Adrenal gland (tissue), 12 donors: ENCODE results near the gene SWI5. TPM values are rescaled to one million over a fixed set of nuclear protein-coding genes. Genes with fewer than 3 reads are reported as not detected.

Experiments used
- DNase-seq, 7 donors: peaks; one replicate each; pipeline ENCODE4 v3.0.0-alpha.2; 2019 to 2020
- H3K27ac ChIP-seq, 5 donors: fragments of 200-600 bp; sonication (generic) in 4 of 5; 1 replicate in 3 of 5; 2 replicates in 2 of 5; pipeline versions ENCODE4 v1.5.1 to v1.8.0; 2016 to 2020; ENCODE audit warnings: mild to moderate bottlenecking in 1 of 5
- H3K27me3 ChIP-seq: fragments of 200-600 bp; 2 replicates; pipeline ENCODE4 v1.8.0; 2021
- H3K36me3 ChIP-seq, 2 donors: fragments of 200-600 bp; replicated peaks in 1 of 2; 1 replicate in 1 of 2; 2 replicates in 1 of 2; pipeline versions ENCODE4 v1.5.1 to v1.8.0; 2018 to 2022
- H3K4me1 ChIP-seq, 2 donors: fragments of 200-600 bp; replicated peaks in 1 of 2; 1 replicate in 1 of 2; 2 replicates in 1 of 2; pipeline versions ENCODE4 v1.5.1 to v1.8.0; 2018 to 2021
- H3K4me3 ChIP-seq, 4 donors: fragments of 200-600 bp; sonication (generic) in 3 of 4; one replicate each; pipeline ENCODE4 v1.5.1; 2016 to 2018
- H3K9me3 ChIP-seq, 3 donors: fragments of 200-600 bp; sonication (generic) in 1 of 3; replicated peaks in 1 of 3; 1 replicate in 2 of 3; 2 replicates in 1 of 3; pipeline versions ENCODE4 v1.5.1 to v1.8.0; 2016 to 2021
- CTCF ChIP-seq, 6 experiments: fragments of 450-650 bp in 4 of 6; fragments of 200-600 bp in 2 of 6; sonication (generic) in 1 of 6; IDR thresholded peaks; 1 replicate in 5 of 6; 2 replicates in 1 of 6; pipeline versions ENCODE4 v1.5.1 to v1.8.0; 2016 to 2021; ENCODE audit warnings: antibody characterized with exemption in 6 of 6, mild to moderate bottlenecking in 2 of 6, moderate library complexity in 1 of 6
- POLR2A ChIP-seq, 2 donors: fragments of 450-650 bp; IDR thresholded peaks; one replicate each; pipeline ENCODE4 v1.6.1; 2017; ENCODE audit warnings: antibody characterized with exemption in 2 of 2, mild to moderate bottlenecking in 2 of 2, moderate library complexity in 1 of 2
- whole genome bisulfite sequencing, 4 donors: extraction: QIAGEN DNeasy Blood & Tissue Kit in 2 of 4; methylation state at CpG; one replicate each; pipeline versions ENCODE4 v1.1.5 to v1.1.7; 2013 to 2017; 5-methylcytosine and 5-hydroxymethylcytosine counted together
- intact Hi-C, 2 donors: fragments of 100-400 bp; cut with DNase I; formaldehyde crosslinking; loops; one replicate each; pipeline versions ENCODE4 v1.14.1 to v1.15.0; 2022 to 2023
- polyA plus RNA-seq, 3 donors: library from polyadenylated mRNA; stranded (reverse); fragments of 200-250 nt in 2 of 3; fragments of 350-450 nt in 1 of 3; fragmentation: Illumina TruSeq in 1 of 3; extraction: RNeasy Lipid Tissue Mini Kit (QIAGEN cat#74804) in 1 of 3; gene quantifications; one replicate each; pipeline ENCODE4 v1.2.3, GENCODE V29; 2013 to 2014
- total RNA-seq, 9 donors: library from RNA; depleted of rRNA in 4 of 9; stranded (reverse); fragments of >200 nt in 4 of 9; fragments of 120-200 nt in 1 of 9; fragmentation: NEBNext Ultra II Directional in 1 of 9; extraction: Animal tissue kit (Norgen Biotek cat#: 25700) in 1 of 9; gene quantifications; one replicate each; pipeline versions ENCODE4 v1.1.0 to v1.2.4, GENCODE V29; 2013 to 2023
- donor health status: healthy with polysubstance abuse.
- donor health status: Bipolar disorder and iron deficiency.
- donor health status: DM: yes; HTN: yes; CAD: no.
- donor health status: DM: no; HTN: no; CAD: no.
- donor health status: DM: no; HTN: no; CAD: no.
- donor health status: DM: yes; HTN: yes; CAD: no.

The SWI5 gene
- total and polyA plus RNA-seq, 12 donors = 17.7 to 58.9 (median 26.4) TPM

- DNase-seq = no peak
- TF ChIP-seq POLR2A (IDR thresholded peaks at IDR 0.05) (no peak), CTCF (IDR thresholded peaks at IDR 0.05) (no peak)
- WGBS, 4 donors = 90 to 97% (median 97%) methylated on average over 10 to 12 of the region's 12 CpGs
- no peaks in the 10 kb centered on the region for H3K9me3 ChIP-seq
- H3K27me3 ChIP-seq = no peaks in the 10 kb centered on the region
- no peaks in the 10 kb centered on the region for H3K4me1 ChIP-seq
- H3K4me3 ChIP-seq = no peak overlapping the region
- intact Hi-C loops = no loop called here
- no peak overlapping the region for H3K27ac ChIP-seq
- peaks cover 0 to 19% of the 10 kb centered on the region in 2 donors for H3K36me3 ChIP-seq
Measured at GRCh38 chr9:128285033-128285784, 9.1 kb downstream of the SWI5 start.

DNA sequence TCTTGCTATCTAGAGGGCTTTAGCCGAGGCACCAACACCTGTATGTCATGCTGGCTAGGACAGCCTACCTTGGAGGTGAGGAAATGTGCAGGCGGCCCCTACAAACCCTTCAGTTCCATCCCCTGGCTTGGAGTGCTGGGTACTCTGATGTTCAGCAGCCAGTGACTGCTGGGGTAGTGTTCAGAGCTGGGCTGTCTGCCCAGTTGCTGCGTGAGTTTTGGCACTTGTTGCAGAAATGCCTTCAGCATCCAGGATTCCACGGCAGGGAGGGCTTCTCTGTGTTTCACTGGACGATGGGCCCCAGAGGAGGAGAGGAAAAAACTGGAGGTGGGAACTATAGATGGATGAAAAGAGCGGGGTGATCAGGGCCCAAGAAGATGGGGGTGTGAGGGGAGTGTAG lies 10.4 kb downstream of the SWI5 start:
- 63 to 80% (median 70%) methylated on average over 4 to 6 of the region's 6 CpGs for WGBS, 4 donors
- intact Hi-C loops = no loop called here
- TF ChIP-seq POLR2A (IDR thresholded peaks at IDR 0.05) (no peak), CTCF (IDR thresholded peaks at IDR 0.05) (no peak)
- no peak for DNase-seq
- H3K4me1 ChIP-seq = no peaks in the 10 kb centered on the region
- H3K27ac ChIP-seq = no peak overlapping the region
- H3K9me3 ChIP-seq = no peaks in the 10 kb centered on the region
- H3K27me3 ChIP-seq = no peaks in the 10 kb centered on the region
- H3K36me3 ChIP-seq = peaks cover 0 to 19% of the 10 kb centered on the region in 2 donors
- no peak overlapping the region for H3K4me3 ChIP-seq

GRCh38 chr9:128288273-128289004 lies 12.4 kb downstream of the SWI5 start:
- no peaks in the 10 kb centered on the region for H3K9me3 ChIP-seq
- 87 to 92% (median 88%) methylated on average over 9 to 11 of the region's 11 CpGs for WGBS, 4 donors
- DNase-seq = no peak
- no peak overlapping the region for H3K4me3 ChIP-seq
- H3K27me3 ChIP-seq = no peaks in the 10 kb centered on the region
- H3K27ac ChIP-seq = no peak overlapping the region
- peaks cover 0 to 19% of the 10 kb centered on the region in 2 donors for H3K36me3 ChIP-seq
- no peaks in the 10 kb centered on the region for H3K4me1 ChIP-seq
- TF ChIP-seq POLR2A (IDR thresholded peaks at IDR 0.05) = no peak
- TF ChIP-seq CTCF (IDR thresholded peaks at IDR 0.05) = no peak
- intact Hi-C loops = no loop called here

GRCh38 chr9:128292009-128292408 lies 15.9 kb downstream of the SWI5 start:
- 96 to 100% (median 96%) methylated on average over 3 of the region's 3 CpGs for WGBS, 4 donors
- Histone ChIP-seq H3K9me3 (no peaks in the 10 kb centered on the region), H3K27me3 (no peaks in the 10 kb centered on the region), H3K27ac (no peak overlapping the region), H3K36me3 (peaks cover 0 to 4% of the 10 kb centered on the region in 2 donors), H3K4me3 (no peak overlapping the region), H3K4me1 (no peaks in the 10 kb centered on the region)
- intact Hi-C loops = loop anchor here (5.0 to 10.0 kb wide), 2 partner anchors 50 to 53 kb away; partner anchors contain the start of gene SLC27A4 (in 2 of the 2)
- TF ChIP-seq CTCF (IDR thresholded peaks at IDR 0.05) = no peak
- no peak for TF ChIP-seq POLR2A (IDR thresholded peaks at IDR 0.05)
- no peak for DNase-seq
